Subcutaneous abdominal adipose tissue (tissue), 5 donors: Measurements from ENCODE around the gene ATP8B3.
A peak's percentile ranks its signal among the peaks of the same experiment; 100 is the strongest.

Source experiments
- H3K27ac ChIP-seq: one replicate; pipeline ENCODE4 v1.7.0; 2013; ENCODE audit warnings: low read depth, mild to moderate bottlenecking, inconsistent platforms, low read length, moderate library complexity
- H3K27me3 ChIP-seq, 5 donors: one replicate each; pipeline ENCODE4 v1.7.0; 2013; ENCODE audit warnings: low read length in 5 of 5, inconsistent platforms in 1 of 5; ENCODE audit not compliant: control insufficient read depth in 5 of 5, insufficient read depth in 4 of 5
- H3K36me3 ChIP-seq, 5 donors: one replicate each; pipeline ENCODE4 v1.7.0; 2013; ENCODE audit warnings: low read length in 5 of 5; ENCODE audit not compliant: control insufficient read depth in 5 of 5, insufficient read depth in 5 of 5
- H3K4me1 ChIP-seq, 5 donors: one replicate each; pipeline ENCODE4 v1.7.0; 2013; ENCODE audit warnings: low read length in 5 of 5, mild to moderate bottlenecking in 3 of 5, moderate library complexity in 1 of 5; ENCODE audit not compliant: control insufficient read depth in 5 of 5, insufficient read depth in 5 of 5
- H3K4me3 ChIP-seq, 5 donors: one replicate each; pipeline ENCODE4 v1.7.0; 2013; ENCODE audit warnings: low read length in 5 of 5, low read depth in 1 of 5
- H3K9ac ChIP-seq, 5 donors: one replicate each; pipeline ENCODE4 v1.7.0; 2013; ENCODE audit warnings: low read length in 5 of 5, mild to moderate bottlenecking in 4 of 5, moderate library complexity in 3 of 5
- H3K9me3 ChIP-seq, 5 donors: one replicate each; pipeline ENCODE4 v1.7.0; 2013; ENCODE audit warnings: low read length in 5 of 5; ENCODE audit not compliant: control insufficient read depth in 5 of 5
- donor health status: healthy.
- donor health status: healthy.
- donor health status: healthy.
- donor health status: healthy.
- donor health status: healthy.

Gene ATP8B3

DNA sequence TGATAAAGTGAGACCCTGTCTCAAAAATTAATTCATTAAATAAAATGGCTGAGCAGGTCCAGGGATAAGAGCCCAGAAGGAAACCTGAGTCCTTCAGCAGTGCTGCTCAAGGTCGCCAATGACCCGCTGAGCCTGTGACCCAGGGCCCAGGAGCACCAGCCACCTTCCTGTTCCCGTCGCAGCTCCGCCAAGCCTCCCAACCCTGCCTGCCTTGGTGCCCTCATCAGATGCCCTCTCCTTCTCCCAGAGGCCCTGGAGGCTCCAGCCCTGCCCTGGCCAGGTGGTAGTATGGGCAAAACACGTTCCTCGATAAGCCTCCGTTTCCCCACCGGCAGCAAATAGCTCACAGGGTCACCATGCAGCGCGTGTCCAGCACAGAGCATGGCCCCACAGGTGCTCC is 33.6 kb upstream of the ATP8B3 start:
- peaks cover 0 to 11% (median 7%) of the 10 kb centered on the region in 5 donors for H3K36me3 ChIP-seq
- H3K4me3 ChIP-seq: no peak overlapping the region
- no peaks in the 10 kb centered on the region for H3K9me3 ChIP-seq
- no peaks in the 10 kb centered on the region for H3K27me3 ChIP-seq
- H3K27ac ChIP-seq: no peak overlapping the region
- peak overlapping the region in 1 of 5 donors; percentile 0 for H3K9ac ChIP-seq
- H3K4me1 ChIP-seq: peaks cover 16 to 69% (median 62%) of the 10 kb centered on the region in 5 donors

DNA sequence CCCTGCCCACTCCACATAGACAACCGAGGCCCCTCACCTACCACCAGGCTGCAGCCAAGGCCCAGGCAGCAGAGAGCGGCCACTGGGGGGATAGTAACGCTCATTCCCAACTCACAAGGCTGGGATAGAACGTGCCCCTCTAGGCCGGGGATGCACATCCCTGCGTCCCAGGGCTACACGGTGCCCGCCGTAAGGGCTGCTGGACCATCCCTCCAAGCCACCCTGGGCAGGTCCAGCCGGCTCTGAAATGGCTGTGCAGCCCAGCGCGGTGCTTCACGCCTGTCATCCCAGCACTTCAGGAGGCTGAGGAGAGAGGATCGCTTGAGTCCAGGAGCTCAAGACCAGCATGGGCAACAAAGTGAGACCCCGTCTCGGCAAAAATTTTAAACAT is 33.0 kb upstream of the ATP8B3 start:
- Histone ChIP-seq H3K27me3 (no peaks in the 10 kb centered on the region), H3K4me1 (peaks cover 18 to 74% (median 68%) of the 10 kb centered on the region in 5 donors), H3K27ac (no peak overlapping the region), H3K4me3 (no peak overlapping the region), H3K36me3 (peaks cover 0 to 11% (median 7%) of the 10 kb centered on the region in 5 donors), H3K9me3 (no peaks in the 10 kb centered on the region), H3K9ac (no peak overlapping the region)

DNA sequence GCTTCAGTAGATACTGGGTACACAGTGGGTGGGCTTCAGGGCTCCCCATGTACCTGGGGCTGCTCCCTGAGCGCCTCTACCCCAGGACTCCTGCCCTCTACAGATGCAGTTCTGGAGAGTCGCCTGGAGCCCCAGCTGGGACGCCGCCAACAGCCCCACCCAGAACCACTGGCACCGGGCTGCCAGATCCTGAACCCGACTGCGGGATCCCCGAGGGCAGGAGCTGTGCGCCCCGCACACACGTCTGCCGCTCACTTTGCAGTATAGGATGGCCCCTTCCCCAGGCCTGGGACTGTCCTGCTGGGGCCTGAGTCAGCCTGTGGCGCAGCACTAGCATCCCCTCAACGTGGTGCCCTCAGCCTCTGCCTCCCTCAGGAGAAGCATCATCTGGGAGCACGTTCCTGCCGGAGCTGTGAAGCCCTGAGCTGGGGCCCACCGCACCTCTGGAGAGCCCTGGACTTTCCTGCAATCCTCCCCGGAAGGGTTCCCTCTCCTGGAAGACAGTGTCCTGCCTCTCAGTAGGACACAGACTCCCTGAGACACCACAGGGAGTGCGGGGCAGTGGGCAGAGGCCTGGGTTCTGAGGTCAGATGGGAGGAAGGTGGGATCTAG is 32.5 kb upstream of the ATP8B3 start:
- H3K9ac ChIP-seq: peak overlapping the region in 1 of 5 donors; percentile 26
- H3K4me1 ChIP-seq: peaks cover 18 to 79% (median 73%) of the 10 kb centered on the region in 5 donors
- H3K4me3 ChIP-seq: no peak overlapping the region
- peaks cover 0 to 14% (median 7%) of the 10 kb centered on the region in 5 donors for H3K36me3 ChIP-seq
- no peaks in the 10 kb centered on the region for H3K9me3 ChIP-seq
- no peaks in the 10 kb centered on the region for H3K27me3 ChIP-seq
- H3K27ac ChIP-seq: no peak overlapping the region

DNA sequence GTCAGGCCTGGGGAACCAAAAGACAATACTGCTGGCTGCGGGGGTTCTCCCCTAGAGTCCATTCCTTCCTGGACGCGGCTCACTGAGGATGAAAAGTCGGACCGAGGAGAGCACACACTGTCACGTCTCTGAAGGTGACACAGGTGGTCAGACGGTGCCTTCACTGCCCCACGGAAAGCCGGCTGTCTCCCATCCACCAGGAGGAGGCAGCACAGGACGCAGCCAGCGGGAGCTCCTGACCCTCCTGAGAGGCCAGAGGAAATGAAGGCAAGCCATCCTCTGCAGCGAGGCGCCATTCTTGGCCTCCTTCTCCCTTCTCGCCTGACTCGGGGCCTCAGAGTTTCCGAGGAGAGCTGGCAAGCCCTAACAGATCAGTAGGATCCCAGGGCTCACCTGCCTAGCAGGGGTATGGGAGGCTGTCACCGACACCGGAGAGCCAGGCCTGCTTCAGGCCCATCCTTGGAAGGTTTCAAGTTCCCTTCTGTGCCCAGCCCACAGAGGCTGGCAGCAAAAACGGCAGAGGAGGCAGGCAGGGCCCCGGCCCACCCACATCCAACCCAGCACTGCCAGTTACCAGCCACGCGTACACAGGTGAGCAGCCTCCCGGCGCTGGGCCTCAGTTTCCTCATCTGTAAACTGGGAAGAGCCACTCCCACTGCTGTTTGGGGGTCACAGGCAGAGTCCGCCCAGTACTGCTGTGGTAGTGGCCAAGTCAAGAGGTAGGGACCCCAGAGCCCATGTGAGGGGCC is 31.7 kb upstream of the ATP8B3 start:
- Histone ChIP-seq H3K4me3 (no peak overlapping the region), H3K27ac (no peak overlapping the region), H3K27me3 (no peaks in the 10 kb centered on the region), H3K36me3 (peaks cover 0 to 18% (median 7%) of the 10 kb centered on the region in 5 donors), H3K9ac (peak overlapping the region in 1 of 5 donors; percentile 48), H3K9me3 (no peaks in the 10 kb centered on the region), H3K4me1 (peaks cover 18 to 84% (median 78%) of the 10 kb centered on the region in 5 donors)

DNA sequence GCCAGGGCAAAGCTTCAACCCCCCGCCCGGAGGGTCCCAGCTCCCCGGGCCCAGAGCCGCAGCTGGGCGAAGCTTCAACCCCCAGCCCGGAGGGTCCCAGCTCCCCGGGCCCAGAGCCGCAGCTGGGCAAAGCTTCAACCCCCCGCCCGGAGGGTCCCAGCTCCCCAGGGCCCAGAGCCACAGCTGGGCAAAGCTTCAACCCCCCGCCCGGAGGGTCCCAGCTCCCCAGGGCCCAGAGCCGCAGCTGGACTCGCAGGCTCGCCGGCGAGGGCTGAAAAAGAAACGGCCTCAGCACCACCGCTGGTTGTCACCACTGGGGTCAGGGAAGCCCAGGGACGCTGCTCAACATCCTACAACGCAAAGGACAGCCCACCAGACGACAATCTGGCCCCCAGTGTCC is 31.0 kb upstream of the ATP8B3 start:
- no peaks in the 10 kb centered on the region for H3K27me3 ChIP-seq
- no peaks in the 10 kb centered on the region for H3K9me3 ChIP-seq
- no peak overlapping the region for H3K4me3 ChIP-seq

DNA sequence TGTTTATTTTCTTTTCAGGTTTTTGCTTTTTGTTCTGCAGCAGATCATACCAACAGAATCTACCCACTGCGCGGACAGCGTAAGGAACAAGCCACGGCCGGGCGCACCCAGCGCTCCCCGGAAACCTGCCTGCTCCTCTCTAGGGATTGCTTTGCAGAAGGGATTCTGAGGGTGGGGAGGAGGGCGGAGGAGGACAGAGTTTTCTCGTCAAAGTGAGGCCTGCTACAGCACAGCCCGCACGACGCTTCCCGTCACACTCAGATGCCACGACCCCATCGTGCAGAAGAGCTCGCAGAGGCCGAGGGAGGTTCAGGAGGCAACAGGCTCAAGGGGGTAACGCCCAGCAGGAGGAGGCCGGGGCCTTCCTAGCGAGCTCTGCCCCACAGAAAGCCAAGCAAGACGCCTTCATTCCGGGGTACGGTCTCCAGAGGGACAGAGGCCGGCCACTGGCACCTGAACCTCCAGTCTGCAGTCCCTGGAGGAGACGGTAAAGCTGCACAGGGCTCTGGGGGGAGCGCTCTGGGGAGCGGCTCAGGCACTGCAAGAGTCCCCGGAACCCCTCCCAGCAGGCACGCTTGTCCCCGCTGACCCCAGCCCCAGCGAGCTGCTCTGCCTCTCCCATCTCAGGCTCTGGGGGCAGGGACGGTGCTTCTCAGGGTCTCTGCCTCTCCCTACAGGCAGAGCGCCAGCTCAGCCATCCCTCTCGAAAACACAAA is 29.3 kb upstream of the ATP8B3 start:
- H3K36me3 ChIP-seq: peaks cover 0 to 18% (median 7%) of the 10 kb centered on the region in 5 donors
- no peaks in the 10 kb centered on the region for H3K9me3 ChIP-seq
- no peaks in the 10 kb centered on the region for H3K27me3 ChIP-seq
- H3K4me1 ChIP-seq: peaks cover 6 to 88% (median 79%) of the 10 kb centered on the region in 5 donors
- no peak overlapping the region for H3K27ac ChIP-seq
- H3K9ac ChIP-seq: peak overlapping the region in 1 of 5 donors; percentile 43
- peak overlapping the region in 3 of 5 donors; percentile 27 to 53 (median 39) for H3K4me3 ChIP-seq

More for the DNA sequence above, 31.0 kb upstream of the ATP8B3 start:
- H3K4me1 ChIP-seq: peaks cover 18 to 88% (median 79%) of the 10 kb centered on the region in 5 donors
- H3K27ac ChIP-seq: no peak overlapping the region
- no peak overlapping the region for H3K9ac ChIP-seq
- H3K36me3 ChIP-seq: peaks cover 0 to 18% (median 7%) of the 10 kb centered on the region in 5 donors

DNA sequence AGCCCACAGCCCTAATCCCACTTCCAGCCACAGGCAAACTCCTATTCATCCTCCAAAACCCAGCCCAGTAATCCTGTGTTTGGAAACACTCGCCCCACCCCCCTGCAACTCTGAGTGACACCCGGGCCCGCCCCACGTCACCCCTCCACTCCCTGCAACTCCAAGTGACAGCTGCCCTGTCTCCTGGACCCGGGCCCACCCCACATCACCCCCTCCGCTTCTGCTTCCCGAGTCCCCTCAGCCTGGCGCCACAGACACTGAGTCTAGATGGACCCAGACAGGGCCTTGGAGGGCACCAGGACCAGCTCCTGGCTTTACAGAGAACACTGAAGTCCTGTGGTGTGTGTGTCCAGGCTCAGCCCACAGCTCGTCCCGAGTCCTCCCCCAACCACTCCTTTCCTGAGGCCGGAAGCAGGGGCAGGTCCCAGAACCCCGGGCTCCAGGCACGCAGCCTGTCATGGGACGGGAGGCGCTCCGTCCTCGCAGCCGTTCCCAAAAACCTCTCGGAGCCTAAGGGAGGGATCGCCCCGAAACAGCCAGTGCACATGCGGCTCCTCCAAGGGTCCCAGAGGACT is 28.6 kb upstream of the ATP8B3 start:
- Histone ChIP-seq H3K36me3 (peaks cover 0 to 13% (median 7%) of the 10 kb centered on the region in 5 donors), H3K9me3 (no peaks in the 10 kb centered on the region), H3K9ac (peak overlapping the region in 1 of 5 donors; percentile 43), H3K4me1 (peaks cover 3 to 85% (median 71%) of the 10 kb centered on the region in 5 donors), H3K27me3 (no peaks in the 10 kb centered on the region), H3K4me3 (peak overlapping the region in 4 of 5 donors; percentile 15 to 53 (median 33)), H3K27ac (no peak overlapping the region)

DNA sequence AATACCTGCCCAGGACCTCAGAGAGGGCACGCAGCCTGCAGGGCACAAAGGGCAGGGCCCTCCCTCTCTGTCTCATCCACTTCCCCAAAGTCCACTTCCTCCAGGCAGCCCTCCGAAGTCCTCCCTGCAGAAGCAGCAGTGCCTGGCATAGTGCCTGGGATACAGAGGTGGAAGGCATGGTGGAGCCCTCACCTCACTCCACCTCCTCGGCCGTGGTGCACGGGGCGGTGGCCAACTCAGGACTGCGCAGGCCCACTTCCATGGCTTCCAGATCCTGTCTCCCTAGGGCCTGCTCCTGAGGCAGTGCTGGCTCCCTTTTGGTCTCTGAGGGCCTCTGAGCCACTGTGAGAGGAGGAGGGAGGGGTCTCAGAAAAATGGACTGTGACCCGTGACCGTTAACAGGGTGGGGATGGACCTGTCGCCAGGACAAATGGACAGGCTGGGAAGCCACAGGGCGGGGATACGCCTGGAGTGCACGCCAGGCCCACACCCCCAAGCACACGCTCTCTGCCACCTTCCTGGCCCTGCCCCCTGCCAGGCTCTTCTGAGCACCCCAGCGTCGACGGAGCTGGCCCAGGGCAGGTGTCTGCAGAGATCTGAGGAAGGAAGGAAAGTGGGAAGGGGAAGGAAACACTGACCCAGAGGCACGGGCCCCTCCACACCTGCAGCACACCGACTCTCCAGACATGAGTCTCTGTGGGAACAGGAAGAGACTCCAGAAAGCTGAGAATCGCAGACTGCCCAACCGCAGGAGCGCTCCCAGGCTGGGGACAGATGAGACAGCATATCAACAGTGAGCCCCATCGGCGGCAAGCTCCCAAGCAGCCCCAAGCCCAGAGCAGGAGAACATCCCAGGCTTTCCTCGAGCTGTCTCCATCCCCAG is 27.8 kb upstream of the ATP8B3 start:
- Histone ChIP-seq H3K36me3 (peaks cover 0 to 9% (median 2%) of the 10 kb centered on the region in 5 donors), H3K4me3 (peak overlapping the region in 1 of 5 donors; percentile 53), H3K9me3 (no peaks in the 10 kb centered on the region), H3K27me3 (no peaks in the 10 kb centered on the region), H3K4me1 (peaks cover 1 to 79% (median 64%) of the 10 kb centered on the region in 5 donors), H3K9ac (peak overlapping the region in 1 of 5 donors; percentile 39), H3K27ac (no peak overlapping the region)

DNA sequence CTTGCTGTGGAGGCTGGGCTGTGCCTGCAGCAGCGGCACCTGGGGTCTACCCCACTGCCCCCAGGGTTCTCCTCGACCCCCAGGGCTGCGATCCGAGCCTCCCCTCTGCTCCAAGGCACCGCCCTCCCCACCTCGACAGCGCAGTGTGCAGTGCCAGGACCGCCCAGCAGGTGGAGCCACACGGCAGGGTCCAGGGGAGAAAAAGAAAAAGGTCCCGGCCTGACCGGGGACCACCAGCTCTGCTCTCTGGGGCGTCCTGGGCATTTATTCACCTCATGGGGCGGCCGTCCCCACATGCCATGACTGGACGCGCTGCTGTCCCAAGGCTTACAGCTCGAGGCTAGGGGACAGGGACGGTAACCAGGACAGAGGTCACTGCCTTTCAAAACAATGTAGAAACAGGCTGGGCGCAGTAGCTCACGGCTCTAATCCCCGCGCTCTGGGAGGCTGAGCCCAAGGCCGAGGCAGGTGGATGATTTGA is 25.6 kb upstream of the ATP8B3 start:
- Histone ChIP-seq H3K4me1 (peaks cover 1 to 70% (median 51%) of the 10 kb centered on the region in 5 donors), H3K27me3 (no peaks in the 10 kb centered on the region), H3K36me3 (peaks cover 0 to 21% (median 3%) of the 10 kb centered on the region in 5 donors), H3K9ac (peak overlapping the region in 3 of 5 donors; percentile 42 to 55 (median 48)), H3K27ac (no peak overlapping the region), H3K9me3 (no peaks in the 10 kb centered on the region), H3K4me3 (peak overlapping the region in 4 of 5 donors; percentile 32 to 60 (median 44))
